Renal cortical epithelial cell (primary cell): ENCODE measurements around the gene RAB5A. TPM values are rescaled to one million over a fixed set of nuclear protein-coding genes. Genes with fewer than 3 reads are reported as not detected.
"Not testable (repeated sequence)": the region's sequence is repeated elsewhere in the genome, so short reads cannot be mapped to it uniquely, and the experiment has no call there.

Experiments
- DNase-seq: peaks from one replicate; pipeline ENCODE4 v3.0.0-alpha.2; 2011; ENCODE audit warnings: low read depth
- total RNA-seq: library from RNA; depleted of rRNA; stranded (reverse); fragments of >200 nt; gene quantifications from 2 replicates; pipeline ENCODE4 v1.2.3, GENCODE V29; 2014

Gene RAB5A
- total RNA-seq, 1 donor from 2014 or later = 105 TPM

DNA sequence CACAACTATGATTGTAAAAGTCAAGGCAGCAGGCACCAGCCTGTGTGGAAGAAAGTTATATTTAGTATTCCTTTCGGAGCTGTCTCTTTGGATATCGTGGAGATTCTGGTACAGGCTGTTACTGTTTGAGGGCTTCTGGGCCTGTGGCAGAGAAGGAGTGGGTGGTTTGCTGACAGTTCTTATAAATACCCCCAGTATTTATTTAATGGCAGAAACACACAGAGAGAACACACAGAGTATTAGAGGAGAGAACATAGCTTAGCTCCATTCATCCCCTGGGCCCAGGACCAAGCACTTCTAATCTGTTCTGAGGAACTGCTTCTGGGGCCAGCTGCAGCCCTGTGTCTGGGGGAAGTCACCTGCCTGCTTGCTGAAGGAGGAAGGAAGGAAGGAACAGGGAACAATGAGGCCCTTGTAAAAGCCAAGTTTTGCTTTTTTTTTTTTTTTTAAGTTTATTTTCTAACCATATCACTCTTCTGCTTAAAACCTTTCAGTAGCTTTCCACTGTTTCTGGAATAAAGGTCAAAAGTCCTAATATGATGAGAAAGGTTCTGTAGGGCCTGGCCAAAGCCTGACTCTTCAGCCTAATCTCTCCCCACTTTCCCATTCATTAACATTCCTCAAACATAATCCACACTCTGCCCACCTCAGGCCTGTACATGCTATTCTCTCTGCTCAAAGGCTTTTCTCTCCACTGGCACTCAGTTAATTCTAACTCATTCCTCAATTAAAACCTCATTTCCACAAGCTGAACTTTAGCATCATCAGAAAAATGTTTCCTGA, 76.9 kb downstream of the RAB5A start:
- no peak for DNase-seq

DNA sequence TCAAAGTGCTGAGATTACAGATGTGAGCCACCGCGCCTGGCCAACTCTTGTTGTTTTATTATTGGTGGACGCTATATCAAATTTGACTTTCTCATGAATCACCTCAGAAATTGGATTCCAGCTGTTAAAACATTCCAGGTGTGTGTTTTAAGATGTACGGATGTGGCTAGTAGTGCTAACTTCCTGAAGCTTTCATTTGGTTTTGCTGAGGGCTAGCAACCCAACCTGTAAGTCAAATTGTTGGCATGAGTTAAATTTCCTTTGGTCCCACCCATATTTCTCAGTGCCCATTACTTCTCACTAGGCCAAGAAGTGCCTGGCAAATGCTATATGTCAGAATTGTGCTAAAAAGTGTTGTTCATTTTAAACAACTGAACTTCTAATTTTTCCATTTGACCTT, 80.2 kb downstream of the RAB5A start:
- DNase-seq = no peak

DNA sequence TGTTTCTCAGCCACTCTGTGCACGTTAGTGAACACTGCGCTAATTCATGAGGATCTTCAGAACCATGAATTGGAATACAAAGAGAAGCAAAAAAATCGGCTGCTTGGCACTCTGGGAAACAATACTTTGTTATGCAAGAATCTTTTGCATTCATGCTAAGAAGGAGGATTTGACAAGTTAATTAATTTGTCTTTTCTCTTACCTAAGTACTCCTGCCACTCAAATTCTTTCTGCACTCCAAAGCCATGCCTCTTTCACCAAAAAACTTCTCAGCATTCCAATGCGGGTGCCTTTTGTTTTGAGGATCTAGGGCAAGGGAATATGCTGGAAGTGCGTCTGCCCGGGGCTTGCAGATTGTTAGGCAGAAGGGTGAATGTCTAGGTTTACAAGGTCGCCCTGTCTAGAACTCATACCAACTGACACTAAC, 82.0 kb downstream of the RAB5A start:
- DNase-seq = no peak

DNA sequence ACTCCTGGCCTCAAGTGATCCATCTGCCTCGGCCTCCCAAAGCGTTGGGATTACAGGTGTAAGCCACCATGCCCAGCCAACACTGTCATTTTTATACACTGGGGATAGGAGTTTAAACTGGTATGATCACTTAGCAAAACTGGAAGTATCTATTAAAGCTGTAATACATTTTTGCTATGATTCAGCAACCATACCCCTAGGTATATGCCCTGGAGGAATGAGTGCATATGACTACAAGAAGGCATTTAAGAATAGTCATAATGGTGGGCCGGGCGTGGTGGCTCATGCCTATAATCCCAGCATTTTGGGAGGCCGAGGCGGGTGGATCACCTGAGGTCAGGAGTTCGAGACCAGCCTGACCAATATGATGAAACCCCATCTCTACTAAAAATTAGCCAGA, 85.0 kb downstream of the RAB5A start:
- DNase-seq = not testable (repeated sequence)

Other genes with a start within 250 kb of the RAB5A start
- 8.1 and 8.7 TPM in 2 replicates for gene EFHB, start 12.9 kb upstream of the RAB5A start, total RNA-seq
- gene PP2D1, start 65.2 kb downstream of the RAB5A start, total RNA-seq = not detected in 2 replicates
- gene KAT2B, start 93.3 kb downstream of the RAB5A start, total RNA-seq = 6.6 and 13.6 TPM in 2 replicates
- 0.99 and 7.3 TPM in 2 replicates for gene SGO1, start 239.1 kb downstream of the RAB5A start, total RNA-seq